ENCODE measurements around the gene CPNE5.

The CPNE5 gene

DNA sequence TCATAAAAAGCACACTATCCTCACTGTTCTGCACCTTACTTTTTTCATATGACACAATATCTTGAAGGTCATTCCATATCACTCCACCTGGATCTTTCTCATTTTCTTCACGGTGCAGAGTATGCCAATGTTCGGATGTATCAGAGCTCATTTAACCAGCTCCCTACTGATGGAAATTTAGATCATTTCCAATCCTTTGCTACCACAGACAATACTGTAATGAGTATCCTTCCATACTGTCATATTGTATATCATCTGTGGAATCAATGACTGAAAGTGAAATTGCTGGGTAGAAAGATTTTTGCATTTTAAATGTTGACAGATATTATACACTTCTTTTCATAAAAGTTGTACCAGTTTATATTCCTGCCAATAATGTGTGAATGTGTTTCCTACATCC lies 143.8 kb downstream of the CPNE5 start:
- DNase-seq: no peak

DNA sequence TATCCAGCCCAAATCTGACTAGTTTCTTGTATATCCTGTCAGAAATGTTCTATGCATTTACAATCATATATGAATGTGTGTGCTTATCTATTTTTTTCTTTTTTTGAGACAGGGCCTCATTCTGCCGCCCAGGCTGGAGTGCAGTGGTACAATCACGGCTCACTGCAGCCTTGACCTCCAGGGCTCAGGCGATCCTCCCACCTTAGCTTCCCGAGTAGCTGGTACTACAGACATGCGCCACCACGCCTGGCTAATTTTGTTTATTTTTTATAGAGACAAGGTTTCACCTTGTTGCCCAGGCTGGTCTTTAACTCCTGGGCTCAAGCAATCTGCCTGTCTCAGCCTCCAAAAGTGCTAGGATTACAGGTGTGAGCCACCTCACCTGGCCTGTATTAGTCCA lies 144.6 kb downstream of the CPNE5 start:
- no peak for DNase-seq

DNA sequence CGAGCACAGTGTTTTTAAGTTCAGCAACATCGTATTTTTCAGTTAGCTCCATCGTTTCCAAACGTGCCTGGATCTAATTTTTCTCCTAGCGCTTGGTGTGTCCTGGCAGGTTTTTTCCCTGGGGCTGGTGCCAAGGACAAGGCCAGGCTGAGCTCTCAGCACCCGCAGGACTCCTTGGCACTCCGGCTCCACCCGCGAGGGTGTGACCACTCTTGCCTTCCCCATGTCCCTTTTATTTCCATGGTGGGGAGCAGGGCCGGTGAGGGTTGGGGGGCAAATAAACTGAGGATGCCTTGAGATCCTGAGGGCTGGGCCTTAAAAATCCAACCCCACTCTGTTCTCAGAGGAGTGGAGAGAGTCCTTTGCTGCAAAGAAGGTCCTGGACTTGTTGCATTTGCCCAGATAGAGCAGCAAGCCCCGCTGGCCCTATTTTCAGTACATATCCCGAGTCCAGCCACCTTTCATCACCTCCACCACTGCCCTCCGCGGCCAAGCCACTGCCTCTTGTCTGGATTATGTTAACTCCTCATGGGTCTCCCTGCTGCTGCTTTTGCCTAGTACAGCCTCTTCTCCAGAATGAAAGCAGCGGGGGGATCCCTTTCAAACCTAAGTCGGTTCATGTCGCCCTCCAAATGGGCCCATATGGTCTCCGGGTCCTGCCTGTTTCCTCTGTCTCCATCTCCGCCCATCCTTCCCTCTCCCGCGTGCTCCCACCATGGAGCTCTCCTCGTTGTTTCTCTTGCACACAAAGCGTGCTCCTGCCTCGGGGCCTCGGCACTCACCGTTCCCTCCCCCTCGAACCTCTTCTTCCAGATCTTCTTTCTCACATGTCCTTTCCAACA lies 146.2 kb downstream of the CPNE5 start:
- no peak for DNase-seq

DNA sequence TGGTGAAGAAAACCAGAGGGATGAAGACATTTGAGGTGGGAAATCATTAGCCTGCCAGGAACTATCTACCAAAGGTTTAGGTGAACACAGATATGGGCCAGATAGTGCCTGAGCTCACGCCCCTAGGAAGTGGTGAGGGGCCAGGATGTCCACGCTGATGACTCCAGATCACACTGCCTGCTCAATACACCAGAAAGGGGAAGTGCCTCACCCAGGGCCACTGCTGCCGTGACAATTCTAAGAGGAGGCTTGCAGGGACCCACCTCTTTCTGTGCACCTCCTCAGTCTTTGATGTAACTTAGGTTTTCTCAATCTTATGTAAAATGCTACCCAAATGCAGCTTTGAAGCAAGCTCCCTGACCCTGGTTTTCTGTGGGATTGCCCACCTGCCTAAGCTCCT lies 147.0 kb downstream of the CPNE5 start:
- DNase-seq: no peak

DNA sequence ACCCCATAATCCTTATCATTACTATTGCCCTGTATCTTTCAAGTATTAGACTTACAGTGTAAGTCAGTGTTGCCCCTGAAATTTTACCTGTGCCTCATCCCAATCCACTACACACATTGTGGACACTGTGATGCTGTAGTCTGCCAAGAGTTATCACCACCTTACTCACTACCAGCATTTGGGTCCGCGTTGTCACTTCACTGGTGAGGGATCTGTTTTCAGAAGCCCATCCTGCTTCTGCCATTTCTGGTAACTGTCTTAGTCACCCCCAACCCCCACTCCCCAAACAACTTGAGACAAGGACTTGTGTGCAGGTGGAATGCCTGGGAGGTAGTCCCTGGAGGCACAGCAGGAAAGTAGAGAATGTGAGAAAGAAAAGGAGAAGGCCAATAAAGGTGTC lies 147.6 kb downstream of the CPNE5 start:
- no peak for DNase-seq

DNA sequence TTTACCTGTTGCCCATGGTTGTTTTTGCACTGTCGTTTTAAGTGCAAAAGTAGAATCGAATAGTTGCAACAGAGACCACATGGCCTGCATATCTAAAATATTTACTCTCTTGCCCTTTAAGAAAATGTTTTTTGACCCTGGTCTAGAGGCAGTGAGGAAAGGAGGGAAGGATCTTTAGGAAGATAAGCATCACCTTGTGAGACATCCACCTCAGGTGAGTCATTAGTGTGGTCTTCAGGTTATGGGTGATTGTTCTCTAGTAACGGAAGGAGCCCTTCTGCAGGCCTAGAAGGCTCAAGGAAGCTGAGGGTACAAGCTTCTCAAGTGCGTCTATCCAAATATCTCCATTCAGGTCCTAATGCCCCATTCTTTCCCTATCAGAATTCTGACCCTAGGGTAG lies 148.2 kb downstream of the CPNE5 start:
- no peak for DNase-seq

Data from HCEC 1CT (cell line).